ENCODE data around the gene DAND5. TPM values are rescaled to one million over a fixed set of nuclear protein-coding genes. Genes with fewer than 3 reads are reported as not detected.

The DAND5 gene
- total RNA-seq, 1 experiment from 2014 or later: 0.21 TPM

- intact Hi-C loops (cut with micrococcal nuclease; ENCODE audit: unreplicated experiment): loop anchor here (5.0 to 10.0 kb wide), 2 partner anchors 112 to 285 kb away; no protein-coding TSS in a partner anchor
- TF ChIP-seq CTCF (IDR thresholded peaks at IDR 0.05; ENCODE audit: unreplicated experiment): no peak
- H3K27ac Mint-ChIP-seq (ENCODE audit: unreplicated experiment): no peak overlapping the region
- no TSS peak for BruUV-seq (replicated peaks)
- no peak overlapping the region for H3K4me3 Mint-ChIP-seq (ENCODE audit: low read depth, unreplicated experiment)
- H3K36me3 Mint-ChIP-seq (ENCODE audit: insufficient read depth, unreplicated experiment): peaks cover 17% of the 10 kb centered on the region
- CTCF ChIA-PET: interaction anchor here (0.6 to 0.9 kb wide), 2 partner anchors 10 to 74 kb away, joined by 3 read pairs; no protein-coding TSS in a partner anchor
- no peaks in the 10 kb centered on the region for H3K4me1 Mint-ChIP-seq (ENCODE audit: low read depth, unreplicated experiment)
- H3K9me3 Mint-ChIP-seq (ENCODE audit: low read depth, unreplicated experiment): no peaks in the 10 kb centered on the region
- DNase-seq: no peak
- no peaks in the 10 kb centered on the region for H3K27me3 Mint-ChIP-seq (ENCODE audit: unreplicated experiment)
Measured at GRCh38 chr19:12979974-12980373, 10.6 kb downstream of the DAND5 start.

- BruUV-seq (replicated peaks): no TSS peak
- intact Hi-C loops (cut with micrococcal nuclease; ENCODE audit: unreplicated experiment): no loop called here
- no peak overlapping the region for H3K4me3 Mint-ChIP-seq (ENCODE audit: low read depth, unreplicated experiment)
- no peak for DNase-seq
- H3K36me3 Mint-ChIP-seq (ENCODE audit: insufficient read depth, unreplicated experiment): peaks cover 17% of the 10 kb centered on the region
- no peaks in the 10 kb centered on the region for H3K27me3 Mint-ChIP-seq (ENCODE audit: unreplicated experiment)
- H3K9me3 Mint-ChIP-seq (ENCODE audit: low read depth, unreplicated experiment): no peaks in the 10 kb centered on the region
- H3K4me1 Mint-ChIP-seq (ENCODE audit: low read depth, unreplicated experiment): no peaks in the 10 kb centered on the region
- no peak for TF ChIP-seq CTCF (IDR thresholded peaks at IDR 0.05; ENCODE audit: unreplicated experiment)
- CTCF ChIA-PET: no interaction called here
- H3K27ac Mint-ChIP-seq (ENCODE audit: unreplicated experiment): no peak overlapping the region
Measured at GRCh38 chr19:12982648-12983047, 13.3 kb downstream of the DAND5 start.

- H3K36me3 Mint-ChIP-seq (ENCODE audit: insufficient read depth, unreplicated experiment): peaks cover 13% of the 10 kb centered on the region
- no peak for TF ChIP-seq CTCF (IDR thresholded peaks at IDR 0.05; ENCODE audit: unreplicated experiment)
- H3K4me3 Mint-ChIP-seq (ENCODE audit: low read depth, unreplicated experiment): no peak overlapping the region
- CTCF ChIA-PET: interaction anchor here (1.0 kb wide), 1 partner anchor 78 kb away, joined by 6 read pairs; no protein-coding TSS in a partner anchor
- no peak for DNase-seq
- no TSS peak for BruUV-seq (replicated peaks)
- intact Hi-C loops (cut with micrococcal nuclease; ENCODE audit: unreplicated experiment): no loop called here
- no peaks in the 10 kb centered on the region for H3K27me3 Mint-ChIP-seq (ENCODE audit: unreplicated experiment)
- H3K27ac Mint-ChIP-seq (ENCODE audit: unreplicated experiment): no peak overlapping the region
- H3K9me3 Mint-ChIP-seq (ENCODE audit: low read depth, unreplicated experiment): no peaks in the 10 kb centered on the region
- no peaks in the 10 kb centered on the region for H3K4me1 Mint-ChIP-seq (ENCODE audit: low read depth, unreplicated experiment)
Measured at GRCh38 chr19:12983091-12983490, 13.7 kb downstream of the DAND5 start.

- Mint-ChIP-seq H3K27me3 (ENCODE audit: unreplicated experiment) (no peaks in the 10 kb centered on the region), H3K4me3 (ENCODE audit: low read depth, unreplicated experiment) (no peak overlapping the region), H3K9me3 (ENCODE audit: low read depth, unreplicated experiment) (no peaks in the 10 kb centered on the region), H3K4me1 (ENCODE audit: low read depth, unreplicated experiment) (no peaks in the 10 kb centered on the region), H3K27ac (ENCODE audit: unreplicated experiment) (no peak overlapping the region), H3K36me3 (ENCODE audit: insufficient read depth, unreplicated experiment) (peaks cover 11% of the 10 kb centered on the region)
- intact Hi-C loops (cut with micrococcal nuclease; ENCODE audit: unreplicated experiment): no loop called here
- no TSS peak for BruUV-seq (replicated peaks)
- CTCF ChIA-PET: interaction anchor here (1.0 kb wide), 1 partner anchor 77 kb away, joined by 6 read pairs; no protein-coding TSS in a partner anchor
- peak; percentile 85 for TF ChIP-seq CTCF (IDR thresholded peaks at IDR 0.05; ENCODE audit: unreplicated experiment)
- peak; percentile 82 for DNase-seq
Measured at GRCh38 chr19:12983542-12984142, 14.3 kb downstream of the DAND5 start.

All from Calu3 (cell line).